G401.6 (cell line): ENCODE measurements around the gene MDN1.
"Not testable (repeated sequence)": the region's sequence is repeated elsewhere in the genome, so short reads cannot be mapped to it uniquely, and the experiment has no call there.

Source experiments
- FAIRE-seq: peaks from 2 replicates; lab custom pipeline; 2012; peaks lifted over from hg19 to GRCh38; lab: Jason Lieb, UNC

Gene MDN1

DNA sequence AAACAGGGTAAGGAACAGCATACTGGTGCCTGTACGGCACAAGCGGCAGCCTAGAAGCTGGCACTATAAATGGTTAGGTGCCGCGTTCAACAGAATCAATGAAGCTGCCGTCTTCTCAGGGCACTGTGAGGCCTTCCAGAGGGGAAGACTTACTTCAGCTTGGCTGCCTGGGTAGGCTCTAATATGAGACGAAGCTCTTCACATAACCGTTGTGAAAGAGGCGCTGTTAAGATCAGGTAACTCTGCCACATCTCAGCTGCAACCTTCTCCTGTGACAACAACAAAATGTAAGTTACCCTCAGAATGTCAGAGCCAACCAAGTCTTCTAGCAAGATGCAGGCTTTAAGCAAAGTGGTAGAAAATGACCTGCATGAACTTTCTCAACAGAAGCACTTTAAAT is 169.0 kb downstream of the MDN1 start:
- FAIRE-seq = no peak

DNA sequence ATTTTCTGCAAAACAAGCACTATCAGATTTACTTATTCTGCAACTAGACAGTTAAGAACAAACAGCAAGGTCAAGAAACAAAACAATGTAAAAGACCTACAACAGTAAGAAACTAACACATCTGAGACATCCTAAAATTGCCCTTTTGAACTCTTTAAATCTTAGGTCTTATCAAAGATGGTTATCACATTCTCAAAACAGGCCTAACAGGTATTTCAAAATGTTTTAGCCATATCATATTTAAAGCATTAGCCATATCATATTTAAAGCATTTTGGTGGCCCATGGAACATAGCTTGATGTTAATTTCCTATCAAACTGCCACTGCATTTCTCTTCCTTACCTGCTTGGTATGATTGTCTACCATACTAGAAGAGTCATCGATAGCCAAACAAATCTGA is 169.9 kb downstream of the MDN1 start:
- FAIRE-seq = no peak

DNA sequence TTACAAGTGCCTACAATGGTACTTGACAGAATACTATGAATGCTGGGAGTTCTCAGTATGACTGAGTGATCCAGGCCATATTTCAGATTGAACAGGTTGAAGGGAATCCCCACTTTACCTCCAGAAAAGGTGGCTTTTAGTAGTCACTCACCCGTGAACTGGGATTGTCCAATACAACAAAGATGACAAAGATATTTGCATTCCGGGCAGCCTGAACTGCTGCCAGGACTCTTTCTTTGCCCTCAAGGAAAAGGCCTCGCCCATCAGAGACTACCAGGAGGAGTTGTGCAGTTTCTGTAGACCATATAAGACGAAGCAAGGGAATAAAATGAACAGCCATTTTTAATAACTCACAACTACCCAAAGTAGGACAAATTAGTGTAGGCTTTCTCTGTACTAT is 174.7 kb downstream of the MDN1 start:
- FAIRE-seq = no peak

DNA sequence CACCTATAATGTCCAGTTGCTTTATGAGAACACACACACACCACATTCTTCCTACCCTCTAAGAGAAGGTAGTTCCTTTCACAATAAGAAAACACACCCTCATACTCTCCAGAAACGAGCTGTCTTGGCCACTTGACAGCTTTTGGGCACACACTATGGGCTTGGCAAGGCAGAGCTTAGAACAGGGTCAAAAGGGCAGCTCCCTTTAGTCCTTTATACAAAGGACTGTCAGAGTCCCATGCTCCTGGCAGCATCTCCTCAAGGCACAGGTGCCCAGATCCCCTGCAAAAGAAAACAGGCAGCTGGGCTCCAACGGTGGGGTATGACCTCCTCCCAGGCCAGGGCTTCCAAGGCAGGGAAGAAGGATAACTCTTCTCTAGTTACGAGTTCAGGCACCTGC is 176.2 kb downstream of the MDN1 start:
- no peak for FAIRE-seq

DNA sequence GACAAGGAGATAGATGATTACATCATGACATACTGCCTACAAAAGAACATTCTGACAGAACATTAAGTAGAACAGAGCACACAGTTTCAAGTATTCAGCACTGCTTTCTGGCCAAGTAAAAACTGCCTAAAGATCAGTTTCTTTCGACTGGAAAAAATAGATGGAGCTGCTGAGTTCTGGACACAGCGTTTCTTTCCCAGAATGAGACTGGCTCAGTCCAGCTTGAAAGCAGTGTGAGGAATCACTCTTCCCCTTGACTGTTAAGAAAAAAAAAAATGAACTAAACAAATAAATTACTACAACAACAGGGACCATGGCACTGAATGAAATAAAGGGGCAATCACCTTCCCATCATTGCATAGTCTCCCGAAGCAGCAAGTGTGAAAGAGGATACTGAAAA is 176.6 kb downstream of the MDN1 start:
- FAIRE-seq = no peak

DNA sequence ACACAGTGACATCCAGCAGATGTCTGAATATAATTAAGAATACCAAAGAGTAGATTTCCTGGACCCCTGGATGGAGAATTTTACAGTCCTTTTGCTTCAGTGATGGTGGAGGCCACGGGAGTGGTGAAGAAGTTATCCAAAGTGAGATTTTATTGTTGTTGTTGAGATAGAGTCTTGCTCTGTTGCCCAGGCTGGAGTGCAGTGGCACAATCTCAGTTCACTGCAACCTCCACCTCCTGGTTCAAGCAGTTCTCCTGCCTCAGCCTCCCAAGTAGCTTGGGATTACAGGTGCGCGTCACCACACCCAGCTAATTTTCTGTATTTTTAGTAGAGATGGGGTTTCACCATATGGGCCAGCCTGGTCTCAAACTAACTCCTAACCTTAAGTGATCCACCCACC is 178.0 kb downstream of the MDN1 start:
- FAIRE-seq = not testable (repeated sequence)

- FAIRE-seq = no peak
Observed at GRCh38 chr6:89640804-89641203, 178.8 kb downstream of the MDN1 start.

- FAIRE-seq = peak; percentile 91
Observed at GRCh38 chr6:89638320-89639195, 181.0 kb downstream of the MDN1 start, which contains the start of gene LYRM2. TSS of gene LYRM2 (minus strand) at chr6:89638747. CDS start at chr6:89638716, 31 bp downstream.

- FAIRE-seq = no peak
Observed at GRCh38 chr6:89637960-89638319, 181.7 kb downstream of the MDN1 start.

DNA sequence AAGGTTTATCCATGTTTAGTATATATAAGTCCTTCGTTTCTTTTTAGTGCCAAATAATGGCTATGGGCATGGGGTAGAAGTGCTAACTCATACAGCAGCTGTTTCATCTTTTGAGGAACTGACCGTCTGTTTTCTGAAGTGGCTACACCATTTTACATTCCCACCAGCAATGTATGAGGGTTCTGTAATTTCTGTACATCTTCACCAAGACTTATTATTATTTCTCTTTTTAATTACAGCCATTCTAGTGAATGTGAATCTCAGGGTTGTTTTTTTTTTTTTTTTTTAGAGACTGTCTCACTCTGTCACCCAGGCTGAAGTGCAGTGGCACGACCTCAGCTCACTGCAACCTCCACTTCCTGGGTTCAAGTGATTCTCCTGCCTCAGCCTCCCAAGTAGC is 183.2 kb downstream of the MDN1 start:
- FAIRE-seq = not testable (repeated sequence)

- no peak for FAIRE-seq
Observed at GRCh38 chr6:89630488-89630887, 189.1 kb downstream of the MDN1 start.

GRCh38 chr6:89623749-89624148 is 195.8 kb downstream of the MDN1 start:
- FAIRE-seq = no peak

- FAIRE-seq = no peak
Observed at GRCh38 chr6:89619567-89619966, 200.0 kb downstream of the MDN1 start.

DNA sequence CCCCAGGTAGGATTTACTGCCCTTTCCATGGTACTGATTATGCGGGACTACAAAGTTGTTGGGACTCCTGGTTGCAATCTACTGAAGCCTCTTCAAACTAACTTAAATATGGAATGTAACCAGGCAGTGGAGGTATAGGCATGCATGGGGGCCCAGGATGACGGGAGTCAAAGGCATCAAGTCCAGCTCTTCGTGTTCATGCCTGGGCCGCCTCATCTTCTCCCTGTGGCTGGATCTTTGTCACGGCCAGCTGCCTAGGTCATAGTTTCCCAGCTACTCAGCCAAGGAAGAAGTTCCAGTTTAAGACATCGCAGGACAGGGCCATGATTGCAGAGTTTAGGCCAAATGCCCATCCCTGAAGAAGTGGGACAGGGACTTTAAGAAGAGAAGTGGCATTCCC is 201.6 kb downstream of the MDN1 start:
- no peak for FAIRE-seq

GRCh38 chr6:89616531-89616930 is 203.1 kb downstream of the MDN1 start:
- FAIRE-seq = no peak

DNA sequence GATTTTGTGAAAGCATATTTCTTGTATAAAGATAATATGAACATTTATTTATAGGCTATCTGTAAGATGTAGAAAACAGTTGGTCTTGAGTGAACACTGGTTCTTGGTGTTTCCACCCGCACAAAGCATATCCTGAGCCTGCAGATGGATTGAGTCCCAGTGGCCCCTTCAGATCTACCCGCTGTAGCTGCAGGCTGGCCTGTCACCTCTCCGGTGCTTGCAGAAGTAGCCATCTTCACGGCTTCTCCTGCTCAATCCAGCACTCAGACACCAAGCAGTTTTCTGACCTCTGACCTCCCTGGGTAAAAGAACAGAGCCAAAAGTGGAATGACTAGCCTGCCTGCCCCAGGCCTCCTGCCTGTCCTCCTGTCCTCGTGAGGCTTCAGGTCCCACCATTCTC is 203.7 kb downstream of the MDN1 start:
- FAIRE-seq = no peak

DNA sequence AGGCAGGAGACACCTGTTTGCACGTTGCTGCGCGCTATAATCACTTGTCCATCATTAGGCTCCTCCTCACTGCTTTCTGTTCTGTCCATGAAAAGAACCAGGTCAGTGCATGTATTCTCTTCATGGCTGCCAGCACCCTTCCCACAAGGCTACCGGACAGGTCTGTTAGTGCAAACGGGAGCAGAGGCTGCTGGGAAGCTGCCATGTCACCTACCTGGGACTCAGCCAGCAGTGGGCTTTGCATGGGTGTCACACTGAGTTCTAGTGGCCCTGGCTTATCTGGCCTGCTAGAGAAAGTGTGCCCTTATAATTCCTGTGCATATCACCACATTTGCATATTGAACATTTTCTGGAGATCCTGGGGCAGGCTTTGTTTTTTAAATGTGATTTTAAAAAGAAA is 205.8 kb downstream of the MDN1 start:
- FAIRE-seq = no peak

GRCh38 chr6:89612121-89612520 is 207.5 kb downstream of the MDN1 start:
- no peak for FAIRE-seq

DNA sequence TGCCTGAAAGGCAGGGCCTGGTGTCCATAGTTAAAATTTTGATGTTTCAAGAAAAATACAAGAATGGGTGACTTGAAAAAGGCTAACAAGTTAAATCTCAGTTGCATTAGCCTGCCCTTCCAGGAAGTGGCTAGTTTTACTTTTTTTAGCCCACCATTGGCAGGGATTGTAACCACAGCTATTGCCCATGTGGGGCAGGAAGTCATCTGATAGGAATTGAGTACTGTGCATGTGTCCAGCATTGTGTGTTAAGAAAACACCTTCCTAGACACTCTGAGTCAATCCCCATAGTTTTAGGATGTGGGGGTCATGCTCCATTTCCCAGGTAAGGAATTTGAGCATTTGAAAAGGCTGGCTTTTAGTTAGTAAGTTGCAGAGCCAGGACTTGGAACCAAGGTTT is 207.9 kb downstream of the MDN1 start:
- no peak for FAIRE-seq

- no peak for FAIRE-seq
Observed at GRCh38 chr6:89610149-89610642, 209.4 kb downstream of the MDN1 start.

DNA sequence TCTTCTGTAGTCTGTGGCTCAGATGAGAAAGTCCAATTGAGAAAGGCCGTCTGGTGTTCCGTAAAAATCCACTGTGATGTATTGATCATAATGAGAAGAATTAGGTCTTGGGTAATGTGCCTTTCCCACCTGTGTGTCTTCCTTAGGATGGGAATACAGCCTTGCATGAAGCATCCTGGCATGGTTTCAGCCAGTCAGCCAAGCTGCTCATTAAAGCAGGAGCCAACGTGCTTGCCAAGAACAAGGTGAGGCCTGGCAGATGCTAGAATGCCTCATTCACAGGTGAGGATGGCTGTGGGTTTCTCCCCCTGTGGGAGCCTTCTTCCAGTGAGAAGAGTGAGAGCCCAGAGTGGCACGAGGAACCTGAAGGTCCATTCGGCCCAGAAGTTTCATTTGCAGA is 213.7 kb downstream of the MDN1 start:
- no peak for FAIRE-seq

DNA sequence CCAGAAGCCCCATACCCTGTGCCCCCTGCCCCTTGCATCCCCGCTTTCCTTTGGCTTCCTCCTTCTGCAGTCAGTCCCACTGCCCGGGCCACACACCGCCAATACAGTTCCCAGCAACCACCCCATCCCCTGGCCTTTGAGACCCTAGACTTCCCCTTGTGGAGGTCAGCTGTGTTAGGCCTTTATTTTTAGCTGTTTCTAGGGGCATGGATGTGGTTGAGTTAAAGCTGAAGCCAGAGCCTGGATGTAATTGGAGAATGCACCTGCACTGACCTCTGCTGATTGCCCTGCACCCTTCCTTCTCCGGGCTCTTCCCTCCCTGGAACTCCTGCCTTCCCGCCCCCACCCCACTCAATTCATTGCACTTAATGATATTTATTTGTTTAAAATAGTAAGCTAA is 214.9 kb downstream of the MDN1 start:
- no peak for FAIRE-seq

- no peak for FAIRE-seq
Observed at GRCh38 chr6:89602166-89602565, 217.4 kb downstream of the MDN1 start.

- no peak for FAIRE-seq
Observed at GRCh38 chr6:89599727-89600126, 219.9 kb downstream of the MDN1 start.
